ENCODE measurements around the gene IQSEC1. TPM values are rescaled to one million over a fixed set of nuclear protein-coding genes. Genes with fewer than 3 reads are reported as not detected.

Gene IQSEC1
- total and polyA plus RNA-seq, 2 donors (not counting 3 experiments of a cell fraction or from before 2014, with no cell fraction given), result 5.2 to 18.0 TPM

- H3K9me3 ChIP-seq (replicated peaks; ENCODE audit: control insufficient read depth, insufficient read depth, low read length), result no peaks in the 10 kb centered on the region
- TF ChIP-seq FOS (IDR thresholded peaks at IDR 0.05; ENCODE audit: borderline replicate concordance, insufficient read depth, low read length) (no peak), MYC (IDR thresholded peaks at IDR 0.05; ENCODE audit: low read depth, low read length) (no peak), JUN (IDR thresholded peaks at IDR 0.05; ENCODE audit: borderline replicate concordance, insufficient read depth, insufficient read length, low read depth) (no peak), POLR2AphosphoS5 (IDR thresholded peaks at IDR 0.05; ENCODE audit: insufficient read depth, low read depth, low read length) (no peak), EZH2 (IDR thresholded peaks at IDR 0.05; ENCODE audit: borderline replicate concordance, low read depth, low read length, severe bottlenecking) (no peak), MAX (IDR thresholded peaks at IDR 0.05; ENCODE audit: insufficient read depth, insufficient read length) (no peak), POLR2A (IDR thresholded peaks at IDR 0.05; ENCODE audit: low read depth, low read length) (no peak), GATA2 (IDR thresholded peaks at IDR 0.05; ENCODE audit: insufficient read depth, insufficient read length, low read depth, low read length) (no peak), CTCF (IDR thresholded peaks at IDR 0.05; ENCODE audit: extremely low read depth in 1 of 2, insufficient read depth in 1 of 2, low read depth in 1 of 2, low read length in 2 of 2) (no peak)
Observed at GRCh38 chr3:13066834-13067233, 6.4 kb downstream of the IQSEC1 start.

More at GRCh38 chr3:13066834-13067233, 6.4 kb downstream of the IQSEC1 start:
- no peaks in the 10 kb centered on the region for H3K9me1 ChIP-seq (replicated peaks; ENCODE audit: control insufficient read depth, extremely low read depth, insufficient read depth, low read length)
- intact Hi-C loops (cut with micrococcal nuclease) (no loop called here), dilution Hi-C loops (cut with MboI; ENCODE audit: extremely low pct_ligation_motif_present, low sequenced_read_pairs) (no loop called here)
- BruUV-seq (replicated peaks), result no TSS peak
- ChIA-PET CTCF (interaction anchor here (1.2 kb wide), 1 partner anchor 25 kb away, joined by 3 read pairs; no protein-coding TSS in a partner anchor), POLR2A (no interaction called here)
- H3K27me3 ChIP-seq (ENCODE audit: control insufficient read depth in 2 of 2, insufficient read depth in 2 of 2, low read length in 2 of 2), result no peaks in the 10 kb centered on the region
- no peaks in the 10 kb centered on the region for H3K36me3 ChIP-seq (ENCODE audit: control insufficient read depth in 2 of 2, extremely low read depth in 1 of 2, insufficient read depth in 2 of 2, low read length in 2 of 2)
- H3K79me2 ChIP-seq (ENCODE audit: control insufficient read depth, insufficient read depth, low read length), result no peaks in the 10 kb centered on the region
- FAIRE-seq, result no peak
- H4K20me1 ChIP-seq (replicated peaks; ENCODE audit: control insufficient read depth, extremely low read depth, insufficient read depth, low read length), result no peaks in the 10 kb centered on the region
- no peaks in the 10 kb centered on the region for H3K4me1 ChIP-seq (ENCODE audit: control insufficient read depth, extremely low read depth, insufficient read depth, low read length)
- no peak overlapping the region for H3K27ac ChIP-seq (ENCODE audit: insufficient read depth, low read depth, low read length)
- no peak overlapping the region for H2AFZ ChIP-seq (ENCODE audit: low read depth, low read length)
- no peak overlapping the region for H3K9ac ChIP-seq (replicated peaks; ENCODE audit: extremely low read depth, insufficient read depth, low read length)
- no peak overlapping the region for H3K4me2 ChIP-seq (ENCODE audit: insufficient read depth, low read length)
- no peak for DNase-seq (ENCODE audit: low read depth, low spot score)
- no peak overlapping the region for H3K4me3 ChIP-seq (replicated peaks in 1 of 3; ENCODE audit: insufficient read depth in 1 of 3, low read depth in 1 of 3, low read length in 3 of 3)
